H7 (cell line): Measurements from ENCODE around the gene MARS1. TPM values are rescaled to one million over a fixed set of nuclear protein-coding genes. Genes with fewer than 3 reads are reported as not detected.
"Not testable (repeated sequence)": the region's sequence is repeated elsewhere in the genome, so short reads cannot be mapped to it uniquely, and the experiment has no call there.

Experiments used
- DNase-seq: peaks from one replicate; pipeline ENCODE4 v3.0.0; 2012
- H3K27me3 ChIP-seq: 2 replicates; pipeline ENCODE4 v1.6.0; 2011; ENCODE audit warnings: mild to moderate bottlenecking, low read length; ENCODE audit not compliant: control insufficient read depth, insufficient read depth
- H3K36me3 ChIP-seq: replicated peaks from 2 replicates; pipeline ENCODE4 v1.5.1; 2011; ENCODE audit warnings: low read length; ENCODE audit not compliant: control insufficient read depth, insufficient read depth
- H3K4me3 ChIP-seq: 2 replicates; pipeline ENCODE4 v1.5.1; 2011; ENCODE audit warnings: low read depth, mild to moderate bottlenecking, control low read depth, low read length, moderate library complexity; ENCODE audit not compliant: insufficient read depth
- total RNA-seq: library from RNA; depleted of rRNA; stranded (reverse); fragments of >200 nt; shearing (Covaris generic); gene quantifications from 2 replicates; pipeline ENCODE4 v1.2.3, GENCODE V29; 2014; rRNA removed

The MARS1 gene
- total RNA-seq, 1 experiment from 2014 or later = 297 TPM

DNA sequence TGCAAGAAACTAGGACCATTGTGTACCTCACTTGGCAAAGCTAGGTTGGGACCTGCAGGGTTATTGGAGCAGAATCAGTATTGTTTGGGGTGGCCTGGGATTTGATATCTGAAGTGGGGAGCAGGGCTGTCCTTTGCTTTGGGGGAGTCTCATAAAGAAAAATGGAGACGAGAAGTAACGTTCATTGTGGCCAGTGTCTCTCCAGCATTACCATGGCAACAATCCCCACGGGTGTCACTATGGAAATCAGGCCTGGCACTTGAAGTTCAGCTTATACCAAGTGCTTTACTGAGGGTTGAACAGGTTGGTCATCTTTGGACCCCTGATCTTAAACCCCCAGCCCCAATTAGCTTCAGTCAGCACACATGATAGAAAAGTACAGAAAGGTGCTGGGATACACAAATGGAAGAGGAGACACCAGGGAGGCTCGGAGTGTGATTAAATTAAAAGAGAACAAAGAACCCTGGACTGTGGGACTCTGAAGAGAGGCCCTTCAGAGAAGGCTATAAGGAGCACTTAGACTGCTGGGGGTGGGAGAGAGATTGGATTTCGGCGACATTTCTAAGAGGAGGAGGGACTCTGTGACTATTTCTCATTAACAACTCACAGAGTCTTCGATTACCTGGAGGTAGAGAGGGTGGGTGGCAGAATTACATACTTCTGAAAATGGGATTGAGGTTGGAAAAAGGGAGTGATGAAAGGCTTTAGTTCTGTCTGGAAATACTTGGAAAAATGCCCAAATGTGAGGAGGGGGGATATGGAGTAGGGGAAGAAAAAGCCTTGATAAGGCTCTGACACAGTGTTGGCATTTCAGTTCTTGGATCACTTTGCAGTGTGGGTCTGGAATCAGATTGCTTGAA is 65.7 kb downstream of the MARS1 start:
- Histone ChIP-seq H3K27me3 (peaks cover 29% of the 10 kb centered on the region), H3K4me3 (no peak overlapping the region), H3K36me3 (no peaks in the 10 kb centered on the region)
- DNase-seq = no peak

DNA sequence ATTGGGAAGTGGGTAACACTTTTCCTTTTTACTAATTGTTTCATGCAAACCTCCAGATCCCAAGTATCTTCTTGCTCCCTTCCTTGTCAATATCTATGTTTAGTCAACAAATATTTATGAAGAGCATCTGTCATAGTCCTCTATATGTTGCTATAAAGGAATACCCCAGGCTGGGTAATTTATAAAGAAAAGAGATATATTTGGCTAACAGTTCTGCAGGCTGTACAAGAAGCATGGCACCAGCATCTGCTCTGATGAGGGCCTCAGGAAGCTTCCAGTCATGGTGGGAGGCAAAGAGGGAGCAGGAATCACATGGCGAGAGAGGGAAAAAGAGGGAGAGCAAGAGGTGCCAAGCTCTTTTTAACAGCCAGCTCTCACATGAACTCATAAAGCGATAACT is 66.6 kb downstream of the MARS1 start:
- Histone ChIP-seq H3K4me3 (no peak overlapping the region), H3K27me3 (peaks cover 21% of the 10 kb centered on the region), H3K36me3 (no peaks in the 10 kb centered on the region)
- DNase-seq = no peak

DNA sequence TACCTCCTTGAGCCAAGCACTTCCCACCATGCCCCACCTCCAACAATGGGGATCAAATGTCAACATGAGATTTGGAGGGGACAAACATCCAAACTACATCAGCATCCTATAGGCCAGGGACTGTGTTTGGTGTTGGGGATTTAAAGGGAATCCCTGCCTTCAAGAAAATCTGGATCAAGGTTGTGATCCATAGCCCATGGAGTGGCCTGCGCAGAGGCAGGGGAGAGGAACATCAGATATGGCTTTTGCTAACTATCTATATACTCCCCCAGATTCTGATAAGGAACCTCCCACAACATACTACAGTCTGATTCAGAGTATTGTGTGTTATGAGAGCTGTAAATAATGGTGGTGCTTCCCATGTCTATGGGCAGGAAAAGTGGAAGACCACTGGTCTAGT is 67.0 kb downstream of the MARS1 start:
- H3K27me3 ChIP-seq = peaks cover 19% of the 10 kb centered on the region
- DNase-seq = no peak
- no peak overlapping the region for H3K4me3 ChIP-seq
- no peaks in the 10 kb centered on the region for H3K36me3 ChIP-seq

DNA sequence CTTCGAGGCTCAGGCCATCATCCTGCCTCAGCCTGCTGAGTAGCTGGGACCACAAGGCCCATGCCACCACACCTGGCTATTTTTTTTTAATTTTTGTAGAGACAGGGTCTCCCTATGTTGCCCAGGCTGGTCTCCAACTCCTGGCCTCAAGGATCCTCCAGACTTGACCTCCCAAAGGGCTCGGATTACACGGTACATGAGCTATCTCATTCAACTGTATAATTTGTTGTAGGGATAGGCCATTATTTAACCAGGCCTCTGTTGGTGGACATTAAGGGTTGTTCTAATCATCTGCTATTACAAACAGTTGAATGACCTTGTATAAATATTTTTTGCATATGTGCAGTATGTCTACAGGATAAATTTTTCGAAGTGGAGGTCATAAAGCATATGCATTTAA is 71.0 kb downstream of the MARS1 start:
- Histone ChIP-seq H3K27me3 (no peaks in the 10 kb centered on the region; the same call in 1 of the 2 replicates), H3K4me3 (no peak overlapping the region), H3K36me3 (peaks cover 2% of the 10 kb centered on the region)
- no peak for DNase-seq

DNA sequence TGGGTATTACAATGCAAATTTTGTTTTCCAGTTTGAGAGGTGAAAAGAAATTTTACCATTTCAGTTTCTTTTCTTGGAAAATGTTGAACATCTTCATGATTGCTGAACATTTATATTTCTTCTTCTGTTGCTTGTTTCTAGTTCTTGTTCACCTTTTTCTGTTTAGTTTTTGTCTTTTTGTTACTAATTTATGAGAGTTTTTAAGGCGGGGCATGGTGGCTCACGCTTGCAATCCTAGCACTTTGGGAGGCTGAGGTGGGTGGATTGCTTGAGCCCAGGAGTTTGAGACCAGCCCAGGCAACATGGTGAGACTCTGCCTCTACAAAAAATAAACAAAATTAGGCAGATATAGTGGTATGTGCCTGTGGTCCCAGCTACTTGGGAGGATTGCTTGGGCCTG is 72.6 kb downstream of the MARS1 start:
- H3K4me3 ChIP-seq = no peak overlapping the region
- H3K27me3 ChIP-seq = no peaks in the 10 kb centered on the region; the same call in 1 of the 2 replicates
- H3K36me3 ChIP-seq = peaks cover 2% of the 10 kb centered on the region
- DNase-seq = no peak

DNA sequence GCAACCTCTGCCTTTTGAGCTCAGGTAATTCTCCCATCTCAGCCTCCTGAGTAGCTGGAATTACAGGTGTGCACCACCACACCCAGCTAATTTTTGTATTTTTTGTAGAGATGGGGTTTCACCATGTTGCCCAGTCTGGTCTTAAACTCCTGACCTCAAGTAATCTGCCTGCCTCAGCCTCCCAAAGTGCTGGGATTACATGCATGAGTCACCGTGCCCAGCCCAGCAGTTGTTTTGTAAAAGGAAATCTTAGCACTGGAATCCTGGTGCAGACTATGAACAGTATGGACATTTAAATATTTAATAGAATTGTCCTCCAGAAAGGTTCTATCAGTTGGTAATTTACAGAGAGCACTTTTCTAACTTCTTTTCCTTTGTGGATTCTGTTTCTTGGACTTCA is 73.2 kb downstream of the MARS1 start:
- H3K27me3 ChIP-seq, H3K36me3 ChIP-seq, H3K4me3 ChIP-seq, DNase-seq: not testable (repeated sequence)

DNA sequence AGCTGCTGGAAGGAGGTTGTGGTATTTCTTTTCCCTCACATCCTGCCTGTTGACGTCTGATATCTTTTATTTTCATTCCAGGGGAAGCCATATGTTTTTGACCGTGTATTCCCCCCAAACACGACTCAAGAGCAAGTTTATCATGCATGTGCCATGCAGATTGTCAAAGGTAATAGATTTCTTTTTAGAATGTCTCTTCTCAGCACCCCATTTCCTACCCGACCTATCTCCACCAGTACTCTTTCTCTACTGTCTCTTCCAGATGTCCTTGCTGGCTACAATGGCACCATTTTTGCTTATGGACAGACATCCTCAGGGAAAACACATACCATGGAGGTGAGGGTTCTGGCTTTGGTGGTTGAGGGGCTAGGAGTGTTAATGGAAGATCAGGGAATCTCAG is 75.5 kb downstream of the MARS1 start:
- peaks cover 5% of the 10 kb centered on the region for H3K36me3 ChIP-seq
- H3K4me3 ChIP-seq = no peak overlapping the region

DNA sequence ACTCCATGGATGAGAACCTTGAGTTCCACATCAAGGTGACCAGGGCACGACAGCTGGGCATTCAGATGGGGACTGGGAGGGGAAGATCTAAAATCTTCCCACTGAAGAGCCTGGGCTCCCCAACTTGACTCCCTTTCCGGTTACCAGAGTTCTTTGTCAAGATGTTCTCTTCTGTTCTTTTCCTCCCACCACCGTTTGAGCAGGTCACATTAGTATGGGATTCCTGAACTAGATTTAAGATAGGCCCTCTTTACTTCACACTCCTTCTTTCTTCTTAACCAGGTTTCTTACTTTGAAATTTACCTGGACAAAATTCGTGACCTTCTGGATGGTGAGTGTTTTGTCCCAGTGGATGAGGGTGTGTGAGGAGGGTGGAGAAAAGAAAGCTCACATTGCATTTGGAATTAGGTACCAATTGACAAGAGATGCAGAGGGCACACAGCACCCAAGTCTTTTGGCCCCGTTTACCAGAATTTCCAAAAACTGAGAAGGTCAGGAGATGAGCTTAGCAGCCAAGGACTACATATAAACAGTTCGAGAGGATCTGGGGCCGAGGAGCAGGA is 76.4 kb downstream of the MARS1 start:
- no peaks in the 10 kb centered on the region; the same call in 1 of the 2 replicates for H3K27me3 ChIP-seq
- no peak for DNase-seq
- H3K36me3 ChIP-seq = peaks cover 5% of the 10 kb centered on the region
- H3K4me3 ChIP-seq = no peak overlapping the region

More for the DNA sequence above, 75.5 kb downstream of the MARS1 start:
- no peak for DNase-seq
- no peaks in the 10 kb centered on the region; the same call in 1 of the 2 replicates for H3K27me3 ChIP-seq

Other genes with a start within 250 kb of the MARS1 start
- gene STAC3, start 236.9 kb upstream of the MARS1 start, total RNA-seq = 0.90 and 1.6 TPM in 2 replicates
- 26.5 and 34.0 TPM in 2 replicates for gene R3HDM2, start 57.0 kb upstream of the MARS1 start, total RNA-seq
- gene INHBC, start 53.3 kb upstream of the MARS1 start, total RNA-seq = not detected in 2 replicates
- gene INHBE, start 32.8 kb upstream of the MARS1 start, total RNA-seq = 9.6 and 10.4 TPM in 2 replicates
- gene GLI1, start 28.3 kb upstream of the MARS1 start, total RNA-seq = 9.7 and 13.1 TPM in 2 replicates
- gene ARHGAP9, start 8.2 kb upstream of the MARS1 start, total RNA-seq = 2.6 and 6.3 TPM in 2 replicates
- gene DDIT3, start 32.4 kb downstream of the MARS1 start, total RNA-seq = 7.1 and 8.3 TPM in 2 replicates
- 3.8 and 4.2 TPM in 2 replicates for gene MBD6, start 34.8 kb downstream of the MARS1 start, total RNA-seq
- 98.2 and 125 TPM in 2 replicates for gene DCTN2, start 59.1 kb downstream of the MARS1 start, total RNA-seq
- 1.0 and 1.3 TPM in 2 replicates for gene KIF5A, start 62.0 kb downstream of the MARS1 start, total RNA-seq
- gene PIP4K2C, start 103.1 kb downstream of the MARS1 start, total RNA-seq = 26.0 and 26.3 TPM in 2 replicates
- gene DTX3, start 116.8 kb downstream of the MARS1 start, total RNA-seq = 42.9 and 52.9 TPM in 2 replicates
- 8.7 and 19.8 TPM in 2 replicates for gene ARHGEF25, start 123.4 kb downstream of the MARS1 start, total RNA-seq
- gene B4GALNT1, start 145.1 kb downstream of the MARS1 start, total RNA-seq = 0.59 and 0.70 TPM in 2 replicates
- 65.5 and 74.1 TPM in 2 replicates for gene OS9, start 206.1 kb downstream of the MARS1 start, total RNA-seq